Epithelial cell of proximal tubule (primary cell): Measurements from ENCODE around the gene AHCYL2. TPM values are rescaled to one million over a fixed set of nuclear protein-coding genes. Genes with fewer than 3 reads are reported as not detected.
"Not testable (repeated sequence)": the region's sequence is repeated elsewhere in the genome, so short reads cannot be mapped to it uniquely, and the experiment has no call there.

Source experiments
- DNase-seq: peaks from one replicate; pipeline ENCODE4 v3.0.0-alpha.2; 2011; ENCODE audit warnings: low read depth
- H3K4me3 ChIP-seq: 2 replicates; pipeline ENCODE4 v1.5.1; 2011; ENCODE audit warnings: low read depth, mild to moderate bottlenecking, low read length
- CTCF ChIP-seq: conservative IDR thresholded peaks from 2 replicates; pipeline ENCODE4 v1.5.1; 2012; ENCODE audit warnings: low read depth, mild to moderate bottlenecking, low read length
- total RNA-seq: library from RNA; depleted of rRNA; stranded (reverse); fragments of >200 nt; gene quantifications from 2 replicates; pipeline ENCODE4 v1.2.3, GENCODE V29; 2015

AHCYL2 gene
- total RNA-seq, 1 donor from 2014 or later = 7.0 TPM

- no peak for TF ChIP-seq CTCF
- DNase-seq = no peak
- no peak overlapping the region for H3K4me3 ChIP-seq
Measured at GRCh38 chr7:129341816-129342806, 117.3 kb downstream of the AHCYL2 start.

- TF ChIP-seq CTCF = peak; percentile 72
- peak; percentile 13 for DNase-seq
- H3K4me3 ChIP-seq = no peak overlapping the region
Measured at GRCh38 chr7:129343099-129343700, 118.4 kb downstream of the AHCYL2 start.

GRCh38 chr7:129347330-129347729 lies 122.5 kb downstream of the AHCYL2 start:
- TF ChIP-seq CTCF = no peak
- no peak for DNase-seq
- H3K4me3 ChIP-seq = no peak overlapping the region

- TF ChIP-seq CTCF = no peak
- H3K4me3 ChIP-seq = no peak overlapping the region
- no peak for DNase-seq
Measured at GRCh38 chr7:129348023-129348740, 123.4 kb downstream of the AHCYL2 start.

- H3K4me3 ChIP-seq = no peak overlapping the region
- no peak for DNase-seq
- no peak for TF ChIP-seq CTCF
Measured at GRCh38 chr7:129351320-129351719, 126.5 kb downstream of the AHCYL2 start.

- not testable (repeated sequence) for DNase-seq, H3K4me3 ChIP-seq
Measured at GRCh38 chr7:129353104-129353503, 128.3 kb downstream of the AHCYL2 start.
